Activated CD8-positive, alpha-beta memory T cell treated with anti-CD3 and anti-CD28 coated beads for 4 hours (primary cell): ENCODE results near the gene ZSWIM7.

ENCODE experiments used
- DNase-seq, 2 donors: peaks; one replicate each; pipeline ENCODE4 v3.0.0-alpha.2; 2020; ENCODE audit warnings: low read depth in 2 of 2

Gene ZSWIM7

DNA sequence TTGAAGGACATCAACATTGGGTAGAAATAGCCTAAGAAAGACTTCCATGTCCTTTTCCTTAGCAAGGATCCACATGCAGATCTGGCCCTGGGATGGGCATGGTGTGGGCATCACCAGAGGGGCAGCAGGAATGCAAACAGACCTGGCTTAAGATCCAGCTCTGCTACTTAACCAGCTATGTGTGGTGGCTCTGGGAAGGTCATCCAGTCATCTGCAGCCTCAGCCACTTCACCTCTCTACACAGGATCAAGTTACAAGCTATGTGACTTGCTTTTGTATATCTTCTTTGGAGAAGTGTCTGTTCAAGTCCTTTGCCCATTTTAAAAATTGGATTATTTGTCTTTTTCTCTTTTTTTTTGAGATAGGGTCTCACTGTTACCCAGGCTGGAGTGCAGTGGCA, 68.1 kb downstream of the ZSWIM7 start:
- DNase-seq: no peak

DNA sequence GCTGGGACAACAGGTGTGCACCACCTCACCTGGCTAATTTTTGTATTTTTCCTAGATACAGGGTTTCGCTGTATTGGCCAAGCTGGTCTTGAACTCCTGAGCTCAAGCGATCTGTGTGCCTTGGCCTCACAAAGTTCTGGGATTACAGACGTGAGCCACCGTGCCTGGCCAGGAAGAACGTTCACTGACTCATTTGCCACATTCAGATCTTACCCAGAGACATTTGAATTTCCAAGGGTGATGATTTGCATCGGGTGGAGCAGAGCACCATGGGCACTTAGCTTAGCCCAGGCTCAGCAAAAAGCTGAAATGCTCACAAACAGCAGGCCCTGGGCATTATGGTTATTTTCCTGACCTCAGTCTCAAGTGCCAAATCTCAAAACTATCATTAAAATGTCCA, 69.1 kb downstream of the ZSWIM7 start:
- DNase-seq: no peak

GRCh38 chr17:15929941-15930340, 69.6 kb downstream of the ZSWIM7 start:
- no peak for DNase-seq

- DNase-seq: no peak
These were observed 71.2 kb downstream of the ZSWIM7 start for GRCh38 chr17:15928286-15928785.
